ENCODE measurements around the gene TSGA10IP.

Gene TSGA10IP

GRCh38 chr11:66002648-66003225 is 57.5 kb downstream of the TSGA10IP start:
- H3K4me3 ChIP-seq (ENCODE audit: low read length) = peak overlapping the region; percentile 99
- H3K36me3 ChIP-seq (ENCODE audit: control insufficient read depth, low read length) = peaks cover 64% of the 10 kb centered on the region
- peak overlapping the region; percentile 91 for H3K27ac ChIP-seq (ENCODE audit: low read depth, low read length)
- H3K4me1 ChIP-seq (ENCODE audit: control insufficient read depth, low read length) = peaks cover 14% of the 10 kb centered on the region
- H3K9me2 ChIP-seq (replicated peaks; ENCODE audit: control insufficient read depth, low read length) = no peaks in the 10 kb centered on the region
- H3F3A ChIP-seq (ENCODE audit: control insufficient read depth, insufficient read depth) = peaks cover 15% of the 10 kb centered on the region
- peak overlapping the region; percentile 86 for H3K4me2 ChIP-seq (ENCODE audit: low read length)
- H3K27me3 ChIP-seq (ENCODE audit: control insufficient read depth, low read length) = no peaks in the 10 kb centered on the region
- no peak for TF ChIP-seq EZH2phosphoT487 (IDR thresholded peaks at IDR 0.05; ENCODE audit: borderline replicate concordance, low read length)
- TF ChIP-seq, protein P1, sequence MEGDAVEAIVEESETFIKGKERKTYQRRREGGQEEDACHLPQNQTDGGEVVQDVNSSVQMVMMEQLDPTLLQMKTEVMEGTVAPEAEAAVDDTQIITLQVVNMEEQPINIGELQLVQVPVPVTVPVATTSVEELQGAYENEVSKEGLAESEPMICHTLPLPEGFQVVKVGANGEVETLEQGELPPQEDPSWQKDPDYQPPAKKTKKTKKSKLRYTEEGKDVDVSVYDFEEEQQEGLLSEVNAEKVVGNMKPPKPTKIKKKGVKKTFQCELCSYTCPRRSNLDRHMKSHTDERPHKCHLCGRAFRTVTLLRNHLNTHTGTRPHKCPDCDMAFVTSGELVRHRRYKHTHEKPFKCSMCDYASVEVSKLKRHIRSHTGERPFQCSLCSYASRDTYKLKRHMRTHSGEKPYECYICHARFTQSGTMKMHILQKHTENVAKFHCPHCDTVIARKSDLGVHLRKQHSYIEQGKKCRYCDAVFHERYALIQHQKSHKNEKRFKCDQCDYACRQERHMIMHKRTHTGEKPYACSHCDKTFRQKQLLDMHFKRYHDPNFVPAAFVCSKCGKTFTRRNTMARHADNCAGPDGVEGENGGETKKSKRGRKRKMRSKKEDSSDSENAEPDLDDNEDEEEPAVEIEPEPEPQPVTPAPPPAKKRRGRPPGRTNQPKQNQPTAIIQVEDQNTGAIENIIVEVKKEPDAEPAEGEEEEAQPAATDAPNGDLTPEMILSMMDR (IDR thresholded peaks at IDR 0.05; ENCODE audit: low read depth, low read length, poor library complexity, severe bottlenecking) = peak; percentile 20
- no peaks in the 10 kb centered on the region for H3K9me3 ChIP-seq (ENCODE audit: control insufficient read depth, insufficient read depth, low read length)
- peaks cover 58% of the 10 kb centered on the region for H3K79me2 ChIP-seq (ENCODE audit: control insufficient read depth, low read length)
- peaks cover 14% of the 10 kb centered on the region; the same call in 1 of the 2 replicates for H4K20me1 ChIP-seq (ENCODE audit: control insufficient read depth, insufficient read depth, low read depth, low read length)

- Histone ChIP-seq H3K9me2 (replicated peaks; ENCODE audit: control insufficient read depth, low read length) (no peaks in the 10 kb centered on the region), H3K9me3 (ENCODE audit: control insufficient read depth, insufficient read depth, low read length) (no peaks in the 10 kb centered on the region), H3K27ac (ENCODE audit: low read depth, low read length) (peak overlapping the region; percentile 91), H3K4me2 (ENCODE audit: low read length) (peak overlapping the region; percentile 86), H3K79me2 (ENCODE audit: control insufficient read depth, low read length) (peaks cover 55% of the 10 kb centered on the region), H3K4me3 (ENCODE audit: low read length) (peak overlapping the region; percentile 99), H3K27me3 (ENCODE audit: control insufficient read depth, low read length) (no peaks in the 10 kb centered on the region), H3K36me3 (ENCODE audit: control insufficient read depth, low read length) (peaks cover 58% of the 10 kb centered on the region), H3K4me1 (ENCODE audit: control insufficient read depth, low read length) (peaks cover 14% of the 10 kb centered on the region), H4K20me1 (ENCODE audit: control insufficient read depth, insufficient read depth, low read depth, low read length) (peaks cover 14% of the 10 kb centered on the region; the same call in 1 of the 2 replicates), H3F3A (ENCODE audit: control insufficient read depth, insufficient read depth) (peaks cover 15% of the 10 kb centered on the region)
- TF ChIP-seq EZH2phosphoT487 (IDR thresholded peaks at IDR 0.05; ENCODE audit: borderline replicate concordance, low read length) = no peak
- TF ChIP-seq, protein P1 (IDR thresholded peaks at IDR 0.05; ENCODE audit: low read depth, low read length, poor library complexity, severe bottlenecking) = no peak
Measured at GRCh38 chr11:66003291-66003690, 58.0 kb downstream of the TSGA10IP start.

GRCh38 chr11:66004186-66004585 is 58.9 kb downstream of the TSGA10IP start:
- Histone ChIP-seq H3K4me3 (ENCODE audit: low read length) (no peak overlapping the region), H3K79me2 (ENCODE audit: control insufficient read depth, low read length) (peaks cover 46% of the 10 kb centered on the region), H4K20me1 (ENCODE audit: control insufficient read depth, insufficient read depth, low read depth, low read length) (peaks cover 8% of the 10 kb centered on the region; the same call in 1 of the 2 replicates), H3K4me1 (ENCODE audit: control insufficient read depth, low read length) (peaks cover 14% of the 10 kb centered on the region), H3F3A (ENCODE audit: control insufficient read depth, insufficient read depth) (peaks cover 15% of the 10 kb centered on the region), H3K27ac (ENCODE audit: low read depth, low read length) (no peak overlapping the region), H3K4me2 (ENCODE audit: low read length) (no peak overlapping the region), H3K36me3 (ENCODE audit: control insufficient read depth, low read length) (peaks cover 49% of the 10 kb centered on the region), H3K9me2 (replicated peaks; ENCODE audit: control insufficient read depth, low read length) (no peaks in the 10 kb centered on the region), H3K27me3 (ENCODE audit: control insufficient read depth, low read length) (no peaks in the 10 kb centered on the region), H3K9me3 (ENCODE audit: control insufficient read depth, insufficient read depth, low read length) (no peaks in the 10 kb centered on the region)
- TF ChIP-seq, protein P1 (IDR thresholded peaks at IDR 0.05; ENCODE audit: low read depth, low read length, poor library complexity, severe bottlenecking) = no peak
- TF ChIP-seq EZH2phosphoT487 (IDR thresholded peaks at IDR 0.05; ENCODE audit: borderline replicate concordance, low read length) = no peak
